Activated gamma-delta T cell treated with Interleukin-2 at 50 U/mL for 16 hours (primary cell): ENCODE data around the gene FLRT2.

Experiments used
- DNase-seq: peaks from one replicate; pipeline ENCODE4 v3.0.0-alpha.2; 2020

The FLRT2 gene

GRCh38 chr14:85565862-85566296 is 35.9 kb downstream of the FLRT2 start:
- DNase-seq, result no peak

- no peak for DNase-seq
Measured at GRCh38 chr14:85566603-85567002, 36.7 kb downstream of the FLRT2 start.

- no peak for DNase-seq
Measured at GRCh38 chr14:85572011-85572410, 42.1 kb downstream of the FLRT2 start.

- DNase-seq, result no peak
Measured at GRCh38 chr14:85572845-85573244, 42.9 kb downstream of the FLRT2 start.

GRCh38 chr14:85573406-85573805 is 43.5 kb downstream of the FLRT2 start:
- DNase-seq, result no peak

- no peak for DNase-seq
Measured at GRCh38 chr14:85574853-85575616, 45.1 kb downstream of the FLRT2 start.

- no peak for DNase-seq
Measured at GRCh38 chr14:85575617-85575898, 45.6 kb downstream of the FLRT2 start.

- no peak for DNase-seq
Measured at GRCh38 chr14:85576218-85576617, 46.3 kb downstream of the FLRT2 start.

GRCh38 chr14:85576848-85577542 is 47.1 kb downstream of the FLRT2 start:
- no peak for DNase-seq

GRCh38 chr14:85577543-85578114 is 47.7 kb downstream of the FLRT2 start:
- DNase-seq, result no peak

- DNase-seq, result no peak
Measured at GRCh38 chr14:85578357-85578756, 48.4 kb downstream of the FLRT2 start.

GRCh38 chr14:85578930-85579329 is 49.0 kb downstream of the FLRT2 start:
- no peak for DNase-seq

- DNase-seq, result no peak
Measured at GRCh38 chr14:85579942-85580341, 50.0 kb downstream of the FLRT2 start.

- DNase-seq, result no peak
Measured at GRCh38 chr14:85580536-85581140, 50.7 kb downstream of the FLRT2 start.

GRCh38 chr14:85581691-85582090 is 51.7 kb downstream of the FLRT2 start:
- DNase-seq, result no peak

GRCh38 chr14:85583380-85583779 is 53.4 kb downstream of the FLRT2 start:
- no peak for DNase-seq

- no peak for DNase-seq
Measured at GRCh38 chr14:85584481-85584880, 54.5 kb downstream of the FLRT2 start.

- DNase-seq, result no peak
Measured at GRCh38 chr14:85587151-85587711, 57.3 kb downstream of the FLRT2 start.

GRCh38 chr14:85590784-85591183 is 60.8 kb downstream of the FLRT2 start:
- DNase-seq, result no peak

- no peak for DNase-seq
Measured at GRCh38 chr14:85594217-85594616, 64.3 kb downstream of the FLRT2 start.

GRCh38 chr14:85595981-85596380 is 66.0 kb downstream of the FLRT2 start:
- no peak for DNase-seq

GRCh38 chr14:85596562-85596961 is 66.6 kb downstream of the FLRT2 start:
- no peak for DNase-seq

GRCh38 chr14:85597701-85598100 is 67.8 kb downstream of the FLRT2 start:
- no peak for DNase-seq

- no peak for DNase-seq
Measured at GRCh38 chr14:85599939-85600338, 70.0 kb downstream of the FLRT2 start.
